H1 (cell line): ENCODE measurements around the gene ZNF805. TPM values are rescaled to one million over a fixed set of nuclear protein-coding genes. Genes with fewer than 3 reads are reported as not detected.

Experiments
- CTCF ChIA-PET: fragments of 300-600 bp; sonication (Branson Sonifier 250); formaldehyde crosslinking; loops from one replicate; lab custom pipeline; 2021; ENCODE audit not compliant: partially characterized antibody; lab: Charles Lee
- POLR2A ChIA-PET: fragments of 300-600 bp; sonication (Branson Sonifier 250); formaldehyde crosslinking; loops from one replicate; lab custom pipeline; 2021; ENCODE audit warnings: inconsistent platforms; ENCODE audit not compliant: partially characterized antibody; lab: Charles Lee
- DNase-seq, 2 experiments: peaks; one replicate each; pipeline versions ENCODE4 v3.0.0 to v3.0.0-alpha.2; 2010 to 2022; ENCODE audit warnings: low spot score in 2 of 2, low read depth in 1 of 2, mixed read lengths in 1 of 2
- FAIRE-seq: peaks from 2 replicates; lab custom pipeline; 2011; peaks lifted over from hg19 to GRCh38; lab: Jason Lieb, UNC
- H2AFZ ChIP-seq: 2 replicates; pipeline ENCODE4 v1.8.1; 2012; ENCODE audit warnings: low read length, inconsistent platforms
- H2AK5ac ChIP-seq: 2 replicates; pipeline ENCODE4 v1.6.1; 2013; ENCODE audit warnings: low read depth, low read length
- H2BK120ac ChIP-seq: replicated peaks from 2 replicates; pipeline ENCODE3; 2013; ENCODE audit warnings: low read depth, low read length, inconsistent platforms
- H2BK12ac ChIP-seq: 2 replicates; pipeline ENCODE4 v1.6.1; 2013; ENCODE audit warnings: low read depth, low read length
- H2BK15ac ChIP-seq: 2 replicates; pipeline ENCODE4 v1.6.1; 2013; ENCODE audit warnings: low read length
- H2BK20ac ChIP-seq: 2 replicates; pipeline ENCODE4 v1.6.1; 2013; ENCODE audit warnings: low read length
- H2BK5ac ChIP-seq: 2 replicates; pipeline ENCODE4 v1.6.1; 2013; ENCODE audit warnings: low read depth, low read length
- H3K14ac ChIP-seq: 2 replicates; pipeline ENCODE4 v1.6.1; 2013; ENCODE audit warnings: inconsistent platforms; ENCODE audit not compliant: insufficient read length
- H3K18ac ChIP-seq: 2 replicates; pipeline ENCODE4 v1.6.1; 2013; ENCODE audit warnings: low read length; ENCODE audit errors: extremely low read depth
- H3K23ac ChIP-seq: 2 replicates; pipeline ENCODE4 v1.6.1; 2013; ENCODE audit warnings: inconsistent platforms; ENCODE audit not compliant: insufficient read length
- H3K23me2 ChIP-seq: 2 replicates; pipeline ENCODE4 v1.6.1; 2013; ENCODE audit warnings: low read depth, low read length
- H3K27ac ChIP-seq: 2 replicates; pipeline ENCODE4 v1.6.1; 2011; ENCODE audit warnings: low read depth, low read length, inconsistent platforms
- H3K27me3 ChIP-seq, 4 experiments: replicated peaks in 1 of 4; 1 replicate in 1 of 4; 2 replicates in 3 of 4; pipeline versions ENCODE4 v1.6.1 to v1.8.1; 2011 to 2013; ENCODE audit warnings: low read length in 3 of 4, mild to moderate bottlenecking in 3 of 4, inconsistent platforms in 2 of 4, mixed read lengths in 2 of 4, moderate library complexity in 1 of 4; ENCODE audit not compliant: control insufficient read depth in 3 of 4, insufficient read depth in 3 of 4; ENCODE audit errors: extremely low read depth in 1 of 4
- H3K36me3 ChIP-seq, 4 experiments: 2 replicates each; pipeline versions ENCODE4 v1.6.1 to v1.8.1; 2011 to 2013; ENCODE audit warnings: mild to moderate bottlenecking in 4 of 4, low read length in 3 of 4, moderate library complexity in 2 of 4, control low read depth in 1 of 4, inconsistent platforms in 1 of 4; ENCODE audit not compliant: insufficient read depth in 4 of 4, control insufficient read depth in 2 of 4
- H3K4ac ChIP-seq: replicated peaks from 2 replicates; pipeline ENCODE3; 2013; ENCODE audit warnings: low read length, low read depth, mixed read lengths, inconsistent platforms; ENCODE audit not compliant: insufficient read length
- H3K4me1 ChIP-seq, 4 experiments: replicated peaks in 1 of 4; 1 replicate in 1 of 4; 2 replicates in 3 of 4; pipeline versions ENCODE4 v1.6.1 to v1.8.1; 2011 to 2013; ENCODE audit warnings: low read length in 3 of 4, inconsistent platforms in 2 of 4, mixed read lengths in 1 of 4; ENCODE audit not compliant: insufficient read depth in 4 of 4, control insufficient read depth in 3 of 4
- H3K4me2 ChIP-seq, 2 experiments: 2 replicates each; pipeline versions ENCODE4 v1.6.1 to v1.8.1; 2011 to 2013; ENCODE audit warnings: low read depth in 2 of 2, low read length in 2 of 2, control low read depth in 1 of 2, inconsistent platforms in 1 of 2, mild to moderate bottlenecking in 1 of 2; ENCODE audit not compliant: insufficient read depth in 1 of 2
- H3K4me3 ChIP-seq, 4 experiments: fragments of 200-600, 300-600 bp in 1 of 4; sonication (generic), shearing (Covaris generic), sonication (Bioruptor Twin) in 1 of 4; 2 replicates each; pipeline versions ENCODE4 v1.5.1 to v1.8.1; 2011 to 2016; ENCODE audit warnings: low read length in 4 of 4, low read depth in 3 of 4, control low read depth in 2 of 4, inconsistent platforms in 2 of 4, mild to moderate bottlenecking in 2 of 4, mixed read lengths in 1 of 4, moderate library complexity in 1 of 4; ENCODE audit not compliant: insufficient read depth in 2 of 4; ENCODE audit errors: extremely low read depth in 1 of 4
- H3K56ac ChIP-seq: replicated peaks from 2 replicates; pipeline ENCODE3; 2013; ENCODE audit warnings: low read depth, mild to moderate bottlenecking, mixed read lengths, low read length, inconsistent platforms; ENCODE audit not compliant: insufficient read length
- H3K79me1 ChIP-seq: 2 replicates; pipeline ENCODE4 v1.6.1; 2013; ENCODE audit warnings: low read depth, low read length, control low read depth
- H3K79me2 ChIP-seq, 2 experiments: 2 replicates each; pipeline versions ENCODE4 v1.6.1 to v1.8.1; 2012 to 2013; ENCODE audit warnings: low read length in 2 of 2, mild to moderate bottlenecking in 2 of 2, inconsistent platforms in 1 of 2; ENCODE audit not compliant: insufficient read depth in 2 of 2, control insufficient read depth in 1 of 2
- H3K9ac ChIP-seq, 4 experiments: replicated peaks in 1 of 4; 1 replicate in 1 of 4; 2 replicates in 3 of 4; pipeline versions ENCODE4 v1.6.1 to v1.8.1; 2011 to 2013; ENCODE audit warnings: low read depth in 3 of 4, low read length in 3 of 4, control low read depth in 2 of 4, mild to moderate bottlenecking in 2 of 4, moderate library complexity in 2 of 4, inconsistent platforms in 1 of 4; ENCODE audit errors: extremely low read depth in 1 of 4
- H3K9me3 ChIP-seq, 2 experiments: 2 replicates each; pipeline versions ENCODE4 v1.6.1 to v1.8.1; 2012 to 2013; ENCODE audit warnings: mild to moderate bottlenecking in 2 of 2, moderate library complexity in 2 of 2, control low read depth in 1 of 2, inconsistent platforms in 1 of 2, low read depth in 1 of 2, low read length in 1 of 2, mixed read lengths in 1 of 2; ENCODE audit not compliant: insufficient read depth in 2 of 2
- H4K20me1 ChIP-seq, 2 experiments: replicated peaks in 1 of 2; 2 replicates each; pipeline versions ENCODE3 to v1.8.1; 2011 to 2013; ENCODE audit warnings: inconsistent platforms in 2 of 2, low read length in 2 of 2, mild to moderate bottlenecking in 1 of 2; ENCODE audit not compliant: insufficient read depth in 2 of 2, control insufficient read depth in 1 of 2
- H4K5ac ChIP-seq: 2 replicates; pipeline ENCODE4 v1.6.1; 2013; ENCODE audit warnings: low read length, low read depth, mixed read lengths, inconsistent platforms; ENCODE audit not compliant: insufficient read length
- H4K8ac ChIP-seq: 2 replicates; pipeline ENCODE4 v1.8.0; 2013; ENCODE audit warnings: mild to moderate bottlenecking, moderate library complexity, low read length, inconsistent platforms; ENCODE audit not compliant: insufficient read depth; ENCODE audit errors: extremely low read depth
- H4K91ac ChIP-seq: replicated peaks from 2 replicates; pipeline ENCODE3; 2013; ENCODE audit warnings: low read length, mixed read lengths, inconsistent platforms; ENCODE audit not compliant: insufficient read length
- BCL11A ChIP-seq, 2 experiments: IDR thresholded peaks; one replicate each; pipeline ENCODE4 v1.6.1; 2011; ENCODE audit warnings: low read depth in 2 of 2, low read length in 2 of 2, mild to moderate bottlenecking in 2 of 2
- CBX5 ChIP-seq: fragments of 300-800, 300-1000 bp; sonication (generic); IDR thresholded peaks from 2 replicates; pipeline ENCODE4 v1.7.1; 2016; ENCODE audit warnings: antibody characterized with exemption, low read length, low read depth
- MAFK ChIP-seq: IDR thresholded peaks from 2 replicates; pipeline ENCODE4 v1.6.1; 2012; ENCODE audit warnings: low read depth, mild to moderate bottlenecking, improper control_type of control experiment, low read length
- NANOG ChIP-seq: IDR thresholded peaks from 2 replicates; pipeline ENCODE4 v1.6.1; 2011; ENCODE audit warnings: low read length, low read depth, mild to moderate bottlenecking, inconsistent platforms; ENCODE audit not compliant: insufficient read depth, poor library complexity, severe bottlenecking
- POLR2AphosphoS5 ChIP-seq: IDR thresholded peaks from 2 replicates; pipeline ENCODE4 v1.6.1; 2011; ENCODE audit warnings: low read depth, low read length
- SUZ12 ChIP-seq: fragments of 200-600 bp; sonication (generic); IDR thresholded peaks from 2 replicates; pipeline ENCODE4 v1.6.1; 2012; ENCODE audit warnings: mild to moderate bottlenecking, inconsistent platforms, low read length, moderate library complexity, mixed read lengths
- TBP ChIP-seq: IDR thresholded peaks from 2 replicates; pipeline ENCODE4 v1.6.1; 2011; ENCODE audit warnings: low read depth, low read length, improper control_type of control experiment
- whole genome bisulfite sequencing, 2 experiments: shearing (Covaris generic) in 1 of 2; methylation state at CpG; one replicate each; pipeline versions ENCODE4 v1.1.6 to v1.1.7; 2013 to 2015; ENCODE audit warnings: low lambda C conversion rate in 2 of 2, mixed read lengths in 2 of 2, inconsistent platforms in 1 of 2, low coverage in 1 of 2, missing lambda C conversion rate in 1 of 2; ENCODE audit not compliant: insufficient replicate concordance in 2 of 2, insufficient coverage in 1 of 2, insufficient read length in 1 of 2; ENCODE audit errors: extremely low coverage in 1 of 2, missing lambda C conversion rate in 1 of 2; 5-methylcytosine and 5-hydroxymethylcytosine counted together
- polyA plus RNA-seq, 7 experiments: library from polyadenylated mRNA; depleted of rRNA in 3 of 7; stranded (reverse) in 5 of 7; unstranded in 2 of 7; fragments of >200 nt in 5 of 7; fragments of 200-250 nt in 2 of 7; gene quantifications; 1 replicate in 5 of 7; 2 replicates in 1 of 7; 4 replicates in 1 of 7; pipeline versions ENCODE4 v1.2.1 to v1.2.3, GENCODE V29; 2011 to 2013; ENCODE audit warnings: missing spikeins in 2 of 7, mixed read lengths in 2 of 7
- total RNA-seq: library from RNA; stranded (reverse); fragmentation: NEBNext Ultra II Directional; extraction: Animal tissue kit (Norgen Biotek cat#: 25700); gene quantifications from 2 replicates; pipeline ENCODE4 v1.2.1, GENCODE V29; 2021

Gene ZNF805
- total and polyA plus RNA-seq, 2 of the 8 experiments (the other 6 are each of a cell fraction or from before 2014, with no cell fraction given): 2.3 to 14.8 TPM

DNA sequence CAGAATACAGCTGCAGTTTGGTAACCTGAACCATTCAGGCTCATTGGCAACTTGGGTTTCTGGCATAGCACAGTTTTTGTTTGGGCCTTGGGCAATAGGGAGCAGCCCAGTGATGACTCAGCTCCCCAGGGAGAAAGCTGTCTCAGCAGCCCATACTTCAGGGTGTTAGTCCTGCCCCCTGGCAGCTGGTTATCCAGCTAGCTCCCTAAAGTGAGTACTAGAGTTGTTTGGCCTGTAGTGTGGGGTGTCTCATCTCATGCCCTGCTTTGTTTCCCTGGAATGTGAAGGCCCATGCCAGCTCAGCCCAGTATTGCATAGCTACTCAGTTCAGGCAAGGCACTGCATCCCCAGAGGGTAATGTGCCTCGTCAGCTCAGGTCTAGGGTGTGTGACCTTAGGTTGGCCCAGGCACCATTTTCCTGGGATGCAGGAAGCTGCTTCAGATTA, 61.6 kb downstream of the ZNF805 start:
- peak overlapping the region; percentile 49; the same call in 1 of the 2 replicates for H2BK5ac ChIP-seq
- no peak for FAIRE-seq
- H3K27ac ChIP-seq: no peak overlapping the region
- WGBS, 2 experiments: 77% methylated on average over 1 of the region's 1 CpG; no CpG with 5 or more reads in 1 of the 2 experiments
- H3K79me1 ChIP-seq: peaks cover 9% of the 10 kb centered on the region; the same call in 1 of the 2 replicates
- H3K4me2 ChIP-seq: no peak overlapping the region
- H3K27me3 ChIP-seq: no peaks in the 10 kb centered on the region
- H3K18ac ChIP-seq: no peak overlapping the region
- no peak overlapping the region for H2BK20ac ChIP-seq
- no peak overlapping the region for H3K14ac ChIP-seq
- TF ChIP-seq NANOG (no peak), CBX5 (no peak), SUZ12 (no peak), TBP (no peak), MAFK (no peak), BCL11A (IDR thresholded peaks at IDR 0.05; ENCODE audit: low read depth in 2 of 2, low read length in 2 of 2) (no peak), POLR2AphosphoS5 (no peak)
- POLR2A ChIA-PET: interaction anchor here (0.6 to 3.0 kb wide), 5 partner anchors 12 to 49 kb away, joined by 3 to 13 read pairs (median 4); partner anchors contain the start of gene ZNF304
- no peak overlapping the region for H4K8ac ChIP-seq
- no peak overlapping the region for H2AFZ ChIP-seq
- no peak overlapping the region; the same call in 1 of the 2 replicates for H2AK5ac ChIP-seq
- CTCF ChIA-PET: interaction anchor here (0.8 to 1.8 kb wide), 7 partner anchors 10 to 198 kb away, joined by 3 to 6 read pairs (median 4); no protein-coding TSS in a partner anchor
- no peaks in the 10 kb centered on the region for H3K23me2 ChIP-seq
- H2BK120ac ChIP-seq: no peak overlapping the region
- H3K9ac ChIP-seq: no peak overlapping the region
- no peak overlapping the region for H3K4ac ChIP-seq
- no peak overlapping the region for H4K5ac ChIP-seq
- peaks cover 0 to 4% (median 2%) of the 10 kb centered on the region in 4 experiments; a peak in 2 of 7 replicates for H3K4me1 ChIP-seq
- H3K56ac ChIP-seq: no peak overlapping the region
- peaks cover 0 to 7% (median 0%) of the 10 kb centered on the region in 4 experiments; a peak in 3 of 8 replicates for H3K36me3 ChIP-seq
- no peaks in the 10 kb centered on the region for H3K9me3 ChIP-seq
- no peak overlapping the region for H2BK15ac ChIP-seq
- peaks cover 0 to 31% of the 10 kb centered on the region in 2 experiments; a peak in 2 of 4 replicates for H3K79me2 ChIP-seq
- no peak for DNase-seq
- H4K20me1 ChIP-seq: peaks cover 9 to 12% of the 10 kb centered on the region in 2 experiments
- no peak overlapping the region for H4K91ac ChIP-seq
- H3K4me3 ChIP-seq: no peak overlapping the region
- H2BK12ac ChIP-seq: 0 out of 2 replicates have a peak overlapping the region, but pooled peaks have one; percentile 33
- H3K23ac ChIP-seq: no peak overlapping the region
